Common myeloid progenitor, CD34-positive (primary cell): ENCODE data around the gene PHOX2A.

Experiments
- CTCF ChIA-PET: fragments of 350-600 bp; sonication (Branson Sonifier 250); formaldehyde crosslinking; loops from one replicate; lab custom pipeline; 2021; ENCODE audit warnings: antibody characterized with exemption; lab: Charles Lee
- POLR2A ChIA-PET: fragments of 350-600 bp; sonication (Branson Sonifier 250); formaldehyde crosslinking; loops from one replicate; lab custom pipeline; 2021; ENCODE audit warnings: antibody characterized with exemption; lab: Charles Lee
- DNase-seq, 3 donors: peaks; one replicate each; pipeline versions ENCODE4 v3.0.0 to v3.0.0-alpha.2; 2013
- H3K27ac ChIP-seq, 2 experiments: 1 replicate in 1 of 2; 2 replicates in 1 of 2; pipeline ENCODE4 v1.7.0; 2013; ENCODE audit warnings: inconsistent platforms in 2 of 2, low read length in 2 of 2, mild to moderate bottlenecking in 2 of 2, low read depth in 1 of 2, moderate library complexity in 1 of 2; ENCODE audit not compliant: severe bottlenecking in 2 of 2, insufficient read depth in 1 of 2, poor library complexity in 1 of 2
- H3K27me3 ChIP-seq, 5 experiments: replicated peaks in 2 of 5; 1 replicate in 3 of 5; 2 replicates in 2 of 5; pipeline versions ENCODE4 v1.6.1 to v1.7.0; 2013; ENCODE audit warnings: low read length in 4 of 5, mild to moderate bottlenecking in 2 of 5, moderate library complexity in 2 of 5, inconsistent platforms in 1 of 5; ENCODE audit not compliant: insufficient read depth in 5 of 5, control insufficient read depth in 4 of 5
- H3K36me3 ChIP-seq, 4 experiments: 1 replicate in 2 of 4; 2 replicates in 2 of 4; pipeline versions ENCODE4 v1.6.1 to v1.7.0; 2013; ENCODE audit warnings: low read length in 3 of 4, control low read depth in 1 of 4, mild to moderate bottlenecking in 1 of 4; ENCODE audit not compliant: control insufficient read depth in 4 of 4, insufficient read depth in 4 of 4
- H3K4me1 ChIP-seq, 4 experiments: 1 replicate in 3 of 4; 2 replicates in 1 of 4; pipeline versions ENCODE4 v1.6.1 to v1.7.1; 2013; ENCODE audit warnings: low read length in 3 of 4, mild to moderate bottlenecking in 3 of 4, control low read depth in 1 of 4, inconsistent platforms in 1 of 4, moderate library complexity in 1 of 4; ENCODE audit not compliant: control insufficient read depth in 4 of 4, insufficient read depth in 4 of 4; ENCODE audit errors: control extremely low read depth in 1 of 4
- H3K4me3 ChIP-seq, 7 experiments: 1 replicate in 4 of 7; 2 replicates in 3 of 7; pipeline versions ENCODE4 v1.5.1 to v1.7.0; 2013; ENCODE audit warnings: mild to moderate bottlenecking in 7 of 7, low read length in 6 of 7, moderate library complexity in 6 of 7, inconsistent platforms in 2 of 7, low read depth in 2 of 7, control low read depth in 1 of 7; ENCODE audit not compliant: insufficient read depth in 4 of 7, control insufficient read depth in 1 of 7; ENCODE audit errors: extremely low read depth in 1 of 7
- H3K9me3 ChIP-seq, 5 experiments: 1 replicate in 4 of 5; 2 replicates in 1 of 5; pipeline versions ENCODE4 v1.6.1 to v1.7.1; 2013; ENCODE audit warnings: low read length in 4 of 5, mild to moderate bottlenecking in 2 of 5, inconsistent platforms in 1 of 5, low read depth in 1 of 5, moderate library complexity in 1 of 5; ENCODE audit not compliant: control insufficient read depth in 4 of 5, insufficient read depth in 2 of 5; ENCODE audit errors: control extremely low read depth in 1 of 5
- WGBS: methylation state at CpG from one replicate; pipeline ENCODE4 v1.1.5; 2013; ENCODE audit not compliant: insufficient coverage; 5-methylcytosine and 5-hydroxymethylcytosine counted together

PHOX2A gene

GRCh38 chr11:72234514-72234830, 9.5 kb downstream of the PHOX2A start:
- H3K4me3 ChIP-seq, result no peak overlapping the region
- no peak overlapping the region for H3K27ac ChIP-seq
- POLR2A ChIA-PET, result interaction anchor here (0.7 kb wide), 1 partner anchor 16 kb away, joined by 3 read pairs; no protein-coding TSS in a partner anchor
- peaks cover 0 to 18% (median 6%) of the 10 kb centered on the region in 5 experiments for H3K27me3 ChIP-seq
- CTCF ChIA-PET, result interaction anchor here (1.0 to 1.5 kb wide), 2 partner anchors 11 to 197 kb away, joined by 4 to 6 read pairs; no protein-coding TSS in a partner anchor
- H3K36me3 ChIP-seq, result peaks cover 10 to 89% (median 68%) of the 10 kb centered on the region in 4 experiments
- peaks cover 0 to 20% (median 6%) of the 10 kb centered on the region in 4 experiments for H3K4me1 ChIP-seq
- WGBS, result 70% methylated on average over 2 of the region's 3 CpGs
- no peak for DNase-seq
- H3K9me3 ChIP-seq, result no peaks in the 10 kb centered on the region

GRCh38 chr11:72233773-72234513, 10.0 kb downstream of the PHOX2A start:
- POLR2A ChIA-PET, result interaction anchor here (0.7 kb wide), 1 partner anchor 16 kb away, joined by 3 read pairs; no protein-coding TSS in a partner anchor

GRCh38 chr11:72233056-72233772, 10.8 kb downstream of the PHOX2A start:
- Histone ChIP-seq H3K36me3 (peaks cover 10 to 98% (median 78%) of the 10 kb centered on the region in 4 experiments), H3K9me3 (no peaks in the 10 kb centered on the region), H3K4me1 (peaks cover 0 to 17% (median 0%) of the 10 kb centered on the region in 4 experiments), H3K27ac (no peak overlapping the region), H3K27me3 (peaks cover 0 to 5% (median 0%) of the 10 kb centered on the region in 5 experiments), H3K4me3 (no peak overlapping the region)
- ChIA-PET POLR2A (no interaction called here), CTCF (no interaction called here)
- WGBS, result 93% methylated on average over 8 of the region's 13 CpGs
- DNase-seq, result no peak

More at GRCh38 chr11:72233773-72234513, 10.0 kb downstream of the PHOX2A start:
- peaks cover 10 to 95% (median 74%) of the 10 kb centered on the region in 4 experiments for H3K36me3 ChIP-seq
- CTCF ChIA-PET, result interaction anchor here (1.0 to 1.5 kb wide), 2 partner anchors 11 to 197 kb away, joined by 4 to 6 read pairs; no protein-coding TSS in a partner anchor
- no peaks in the 10 kb centered on the region for H3K9me3 ChIP-seq
- 91% methylated on average over 6 of the region's 8 CpGs for WGBS
- H3K27ac ChIP-seq, result no peak overlapping the region
- H3K4me1 ChIP-seq, result peaks cover 0 to 17% (median 1%) of the 10 kb centered on the region in 4 experiments
- no peak overlapping the region for H3K4me3 ChIP-seq
- peaks cover 0 to 12% (median 3%) of the 10 kb centered on the region in 5 experiments for H3K27me3 ChIP-seq
- DNase-seq, result no peak

- Histone ChIP-seq H3K27me3 (no peaks in the 10 kb centered on the region), H3K4me3 (no peak overlapping the region), H3K36me3 (peaks cover 12 to 98% (median 78%) of the 10 kb centered on the region in 4 experiments), H3K9me3 (no peaks in the 10 kb centered on the region), H3K4me1 (peaks cover 0 to 17% (median 0%) of the 10 kb centered on the region in 4 experiments), H3K27ac (no peak overlapping the region)
- ChIA-PET CTCF (no interaction called here), POLR2A (no interaction called here)
- 99% methylated on average over 18 of the region's 18 CpGs for WGBS
- DNase-seq, result no peak
These were observed 11.5 kb downstream of the PHOX2A start for GRCh38 chr11:72232260-72233055.

- Histone ChIP-seq H3K27me3 (no peaks in the 10 kb centered on the region), H3K4me3 (no peak overlapping the region), H3K27ac (no peak overlapping the region), H3K9me3 (no peaks in the 10 kb centered on the region), H3K36me3 (peaks cover 12 to 98% (median 75%) of the 10 kb centered on the region in 4 experiments), H3K4me1 (peaks cover 0 to 19% (median 0%) of the 10 kb centered on the region in 4 experiments)
- no peak for DNase-seq
- POLR2A ChIA-PET, result no interaction called here
- CTCF ChIA-PET, result no interaction called here
- 94% methylated on average over 7 of the region's 9 CpGs for WGBS
These were observed 12.3 kb downstream of the PHOX2A start for GRCh38 chr11:72231396-72232259.

- Histone ChIP-seq H3K36me3 (peaks cover 12 to 94% (median 72%) of the 10 kb centered on the region in 4 experiments), H3K27ac (no peak overlapping the region), H3K4me3 (no peak overlapping the region), H3K9me3 (no peaks in the 10 kb centered on the region), H3K4me1 (peaks cover 0 to 25% (median 2%) of the 10 kb centered on the region in 4 experiments), H3K27me3 (no peaks in the 10 kb centered on the region)
- WGBS, result 95% methylated on average over 10 of the region's 18 CpGs
- POLR2A ChIA-PET, result no interaction called here
- CTCF ChIA-PET, result no interaction called here
- DNase-seq, result no peak
These were observed 13.1 kb downstream of the PHOX2A start for GRCh38 chr11:72230764-72231365.
